MM.1S (cell line): Measurements from ENCODE around the gene PALD1.

Experiments used
- DNase-seq: peaks from one replicate; pipeline ENCODE4 v3.0.0-alpha.2; 2015
- H2AFZ ChIP-seq: fragments of 300-600 bp; sonication (generic); 2 replicates; pipeline ENCODE4 v1.6.0; 2016; ENCODE audit warnings: antibody characterized with exemption, low read length
- H3F3A ChIP-seq: fragments of 300-600 bp; sonication (generic); 2 replicates; pipeline ENCODE4 v1.6.1; 2016; ENCODE audit warnings: mild to moderate bottlenecking, antibody characterized with exemption, low read length, moderate library complexity, mixed read lengths; ENCODE audit not compliant: insufficient read depth
- H3K27ac ChIP-seq: fragments of 300-600 bp; sonication (generic); 2 replicates; pipeline ENCODE4 v1.5.1; 2016; ENCODE audit warnings: mild to moderate bottlenecking, low read length
- H3K27me3 ChIP-seq: fragments of 300-600 bp; sonication (generic); replicated peaks from 2 replicates; pipeline ENCODE4 v1.6.0; 2016; ENCODE audit warnings: low read length; ENCODE audit not compliant: insufficient read depth
- H3K36me3 ChIP-seq: fragments of 300-600 bp; sonication (generic); replicated peaks from 2 replicates; pipeline ENCODE4 v1.6.1; 2016; ENCODE audit warnings: mild to moderate bottlenecking, low read length, mixed read lengths; ENCODE audit not compliant: insufficient read depth
- H3K4me1 ChIP-seq: fragments of 300-600 bp; sonication (generic); 2 replicates; pipeline ENCODE4 v1.6.1; 2016; ENCODE audit warnings: low read length, mixed read lengths
- H3K4me2 ChIP-seq: fragments of 300-600 bp; sonication (generic); 2 replicates; pipeline ENCODE4 v1.6.0; 2016; ENCODE audit warnings: low read depth, low read length
- H3K4me3 ChIP-seq: fragments of 300-600 bp; sonication (generic); 2 replicates; pipeline ENCODE4 v1.5.1; 2016; ENCODE audit warnings: low read length, mixed read lengths
- H3K79me2 ChIP-seq: fragments of 300-600 bp; sonication (generic); 2 replicates; pipeline ENCODE4 v1.6.1; 2016; ENCODE audit warnings: mixed run types, low read length, mixed read lengths
- H3K9ac ChIP-seq: fragments of 300-600 bp; sonication (generic); 2 replicates; pipeline ENCODE4 v1.6.1; 2016; ENCODE audit warnings: low read length, mixed read lengths
- H3K9me2 ChIP-seq: fragments of 300-600 bp; sonication (generic); replicated peaks from 2 replicates; pipeline ENCODE4 v1.6.1; 2016; ENCODE audit warnings: mild to moderate bottlenecking, low read length, mixed read lengths; ENCODE audit not compliant: insufficient read depth
- H3K9me3 ChIP-seq: fragments of 300-600 bp; sonication (generic); replicated peaks from 2 replicates; pipeline ENCODE4 v1.6.1; 2016; ENCODE audit warnings: mild to moderate bottlenecking, low read length, mixed read lengths; ENCODE audit not compliant: insufficient read depth
- H4K20me1 ChIP-seq: fragments of 300-600 bp; sonication (generic); 2 replicates; pipeline ENCODE4 v1.6.1; 2016; ENCODE audit warnings: mild to moderate bottlenecking, low read length, moderate library complexity, mixed read lengths; ENCODE audit not compliant: insufficient read depth
- CTCF ChIP-seq: fragments of 300-600 bp; sonication (generic); IDR thresholded peaks from 2 replicates; pipeline ENCODE4 v1.5.1; 2016; ENCODE audit warnings: antibody characterized with exemption, low read length, mixed read lengths
- EZH2 ChIP-seq: fragments of 300-600 bp; sonication (generic); optimal IDR thresholded peaks from 2 replicates; pipeline ENCODE3; 2017; ENCODE audit warnings: low read depth, mild to moderate bottlenecking, antibody characterized with exemption, low read length, mixed read lengths
- EZH2phosphoT487 ChIP-seq: fragments of 300-600 bp; sonication (generic); IDR thresholded peaks from 2 replicates; pipeline ENCODE4 v1.6.1; 2018; ENCODE audit warnings: antibody characterized with exemption, low read length

Gene PALD1

GRCh38 chr10:70510904-70511303 is 32.3 kb downstream of the PALD1 start:
- Histone ChIP-seq H3K9me2 (no peaks in the 10 kb centered on the region), H4K20me1 (no peaks in the 10 kb centered on the region), H3F3A (peaks cover 15% of the 10 kb centered on the region; the same call in 1 of the 2 replicates), H2AFZ (no peak overlapping the region), H3K4me2 (no peak overlapping the region), H3K79me2 (peaks cover 85% of the 10 kb centered on the region), H3K4me1 (peaks cover 68% of the 10 kb centered on the region), H3K9me3 (no peaks in the 10 kb centered on the region), H3K27ac (no peak overlapping the region), H3K36me3 (no peaks in the 10 kb centered on the region), H3K27me3 (no peaks in the 10 kb centered on the region), H3K9ac (no peak overlapping the region), H3K4me3 (no peak overlapping the region)
- no peak for TF ChIP-seq EZH2phosphoT487
- no peak for DNase-seq

GRCh38 chr10:70512149-70512639 is 33.6 kb downstream of the PALD1 start:
- no peaks in the 10 kb centered on the region for H3K9me3 ChIP-seq
- H3K9me2 ChIP-seq, result no peaks in the 10 kb centered on the region
- peaks cover 15% of the 10 kb centered on the region; the same call in 1 of the 2 replicates for H3F3A ChIP-seq
- no peak overlapping the region for H2AFZ ChIP-seq
- no peak overlapping the region for H3K4me3 ChIP-seq
- DNase-seq, result peak; percentile 25
- TF ChIP-seq EZH2 (no peak), CTCF (no peak), EZH2phosphoT487 (no peak)
- no peak overlapping the region for H3K9ac ChIP-seq
- H3K36me3 ChIP-seq, result no peaks in the 10 kb centered on the region
- peaks cover 61% of the 10 kb centered on the region for H3K4me1 ChIP-seq
- H3K27me3 ChIP-seq, result no peaks in the 10 kb centered on the region
- H3K79me2 ChIP-seq, result peaks cover 89% of the 10 kb centered on the region
- H3K4me2 ChIP-seq, result no peak overlapping the region
- peak overlapping the region; percentile 17; the same call in 1 of the 2 replicates for H3K27ac ChIP-seq
- H4K20me1 ChIP-seq, result no peaks in the 10 kb centered on the region

- Histone ChIP-seq H3K4me3 (no peak overlapping the region), H3K79me2 (peaks cover 89% of the 10 kb centered on the region), H2AFZ (no peak overlapping the region), H3K36me3 (no peaks in the 10 kb centered on the region), H3K4me2 (peak overlapping the region; percentile 17; the same call in 1 of the 2 replicates), H3K9me2 (no peaks in the 10 kb centered on the region), H3K9me3 (no peaks in the 10 kb centered on the region), H4K20me1 (no peaks in the 10 kb centered on the region), H3F3A (peaks cover 8% of the 10 kb centered on the region; the same call in 1 of the 2 replicates), H3K4me1 (peaks cover 48% of the 10 kb centered on the region), H3K27me3 (no peaks in the 10 kb centered on the region), H3K9ac (no peak overlapping the region), H3K27ac (peak overlapping the region; percentile 11; the same call in 1 of the 2 replicates)
- DNase-seq, result peak; percentile 66
- no peak for TF ChIP-seq EZH2
- TF ChIP-seq EZH2phosphoT487, result no peak
- TF ChIP-seq CTCF, result peak; percentile 12; the same call in 1 of the 2 replicates
Measured at GRCh38 chr10:70513848-70514309, 35.3 kb downstream of the PALD1 start.

GRCh38 chr10:70514591-70514990 is 36.0 kb downstream of the PALD1 start:
- no peak overlapping the region for H3K9ac ChIP-seq

More at GRCh38 chr10:70514591-70514990, 36.0 kb downstream of the PALD1 start:
- no peak for DNase-seq
- Histone ChIP-seq H3K36me3 (no peaks in the 10 kb centered on the region), H3K9me3 (no peaks in the 10 kb centered on the region), H2AFZ (no peak overlapping the region), H3K4me2 (no peak overlapping the region), H3K4me1 (peaks cover 41% of the 10 kb centered on the region), H4K20me1 (no peaks in the 10 kb centered on the region), H3K27me3 (no peaks in the 10 kb centered on the region), H3K9me2 (no peaks in the 10 kb centered on the region), H3K79me2 (peaks cover 88% of the 10 kb centered on the region), H3F3A (peaks cover 8% of the 10 kb centered on the region; the same call in 1 of the 2 replicates), H3K27ac (no peak overlapping the region), H3K4me3 (no peak overlapping the region)
- no peak for TF ChIP-seq EZH2phosphoT487
- no peak for TF ChIP-seq EZH2
- TF ChIP-seq CTCF, result no peak
